PC-9 (cell line): ENCODE data around the gene RSPRY1. TPM values are rescaled to one million over a fixed set of nuclear protein-coding genes. Genes with fewer than 3 reads are reported as not detected.

ENCODE experiments used
- BruUV-seq: library from RNA; stranded (reverse); fragments of 400-500 nt; replicated peaks from 2 replicates; lab custom pipeline; 2021; lab: Mats Ljungman, UMichigan
- CTCF ChIA-PET: fragments of 300-600 bp; sonication (Branson Sonifier 250); formaldehyde crosslinking; loops from one replicate; lab custom pipeline; 2022; ENCODE audit warnings: antibody characterized with exemption; lab: Charles Lee
- POLR2A ChIA-PET: fragments of 300-600 bp; sonication (Branson Sonifier 250); formaldehyde crosslinking; loops from one replicate; lab custom pipeline; 2022; ENCODE audit warnings: antibody characterized with exemption; ENCODE audit not compliant: unreplicated experiment; lab: Charles Lee
- DNase-seq, 2 experiments: peaks; one replicate each; pipeline versions ENCODE4 v3.0.0 to v3.0.0-alpha.2; 2015 to 2022; ENCODE audit warnings: mixed read lengths in 1 of 2
- H2AFZ ChIP-seq: fragments of 200-600 bp; sonication (generic); 2 replicates; pipeline ENCODE4 v1.8.1; 2017; ENCODE audit warnings: antibody characterized with exemption
- H3F3A ChIP-seq: fragments of 200-600 bp; sonication (generic); 2 replicates; pipeline ENCODE4 v1.8.1; 2017; ENCODE audit warnings: antibody characterized with exemption, mild to moderate bottlenecking, low read depth; ENCODE audit not compliant: insufficient read depth
- H3K27ac ChIP-seq: fragments of 200-600 bp; sonication (generic); 2 replicates; pipeline ENCODE4 v1.6.1; 2016; ENCODE audit warnings: mixed run types
- H3K27me3 ChIP-seq: fragments of 200-600 bp; sonication (generic); 2 replicates; pipeline ENCODE4 v1.6.1; 2016; ENCODE audit warnings: low read depth, mixed run types; ENCODE audit not compliant: insufficient read depth
- H3K36me3 ChIP-seq: fragments of 200-600 bp; sonication (generic); 2 replicates; pipeline ENCODE4 v1.6.1; 2016; ENCODE audit warnings: low read depth, mixed run types
- H3K4me1 ChIP-seq: fragments of 200-600 bp; sonication (generic); replicated peaks from 2 replicates; pipeline ENCODE4 v1.6.1; 2016; ENCODE audit warnings: mixed run types; ENCODE audit not compliant: insufficient read depth
- H3K4me2 ChIP-seq: fragments of 200-600 bp; sonication (generic); 2 replicates; pipeline ENCODE4 v1.6.1; 2017; ENCODE audit warnings: mixed run types
- H3K4me3 ChIP-seq: fragments of 200-600 bp; sonication (generic); 2 replicates; pipeline ENCODE4 v1.6.1; 2016; ENCODE audit warnings: mixed run types
- H3K79me2 ChIP-seq: fragments of 200-600 bp; sonication (generic); 2 replicates; pipeline ENCODE4 v1.6.1; 2017; ENCODE audit warnings: low read depth, mixed run types
- H3K9me2 ChIP-seq: fragments of 200-600 bp; sonication (generic); 2 replicates; pipeline ENCODE4 v1.8.1; 2017; ENCODE audit warnings: mild to moderate bottlenecking; ENCODE audit not compliant: insufficient read depth
- H3K9me3 ChIP-seq: fragments of 200-600 bp; sonication (generic); 2 replicates; pipeline ENCODE4 v1.8.1; 2016; ENCODE audit warnings: low read depth; ENCODE audit not compliant: insufficient read depth
- H4K20me1 ChIP-seq: fragments of 200-600 bp; sonication (generic); 2 replicates; pipeline ENCODE4 v1.8.1; 2017; ENCODE audit not compliant: insufficient read depth
- CTCF ChIP-seq: fragments of 200-600 bp; sonication (generic); conservative IDR thresholded peaks from 2 replicates; pipeline ENCODE4 v1.6.1; 2017; ENCODE audit warnings: mixed run types, antibody characterized with exemption, mild to moderate bottlenecking, moderate library complexity
- EZH2 ChIP-seq: fragments of 200-600 bp; sonication (generic); IDR thresholded peaks from 2 replicates; pipeline ENCODE4 v1.8.0; 2017; ENCODE audit warnings: antibody characterized with exemption, low read depth
- intact Hi-C: fragments of 100-400 bp; cut with micrococcal nuclease; formaldehyde crosslinking; loops from one replicate; pipeline ENCODE4 v1.10.0; 2022; ENCODE audit not compliant: unreplicated experiment
- total RNA-seq: library from RNA; stranded (reverse); gene quantifications from 2 replicates; pipeline ENCODE4 v1.2.3, GENCODE V29; 2021

Gene RSPRY1
- total RNA-seq, 1 experiment from 2014 or later: 26.3 TPM

- Histone ChIP-seq H3K36me3 (peaks cover 12% of the 10 kb centered on the region; the same call in 1 of the 2 replicates), H3K27ac (no peak overlapping the region), H3K9me3 (no peaks in the 10 kb centered on the region), H3F3A (peaks cover 5% of the 10 kb centered on the region), H4K20me1 (peaks cover 5% of the 10 kb centered on the region; the same call in 1 of the 2 replicates), H2AFZ (no peak overlapping the region), H3K4me2 (no peak overlapping the region), H3K4me1 (no peaks in the 10 kb centered on the region), H3K9me2 (no peaks in the 10 kb centered on the region), H3K79me2 (no peaks in the 10 kb centered on the region), H3K27me3 (no peaks in the 10 kb centered on the region), H3K4me3 (no peak overlapping the region)
- TF ChIP-seq CTCF (no peak), EZH2 (no peak)
- DNase-seq: no peak
- no TSS peak for BruUV-seq
- POLR2A ChIA-PET: no interaction called here
- intact Hi-C loops: loop anchor here (5.0 to 10.0 kb wide), 2 partner anchors 218 to 371 kb away; no protein-coding TSS in a partner anchor
- CTCF ChIA-PET: no interaction called here
Measured at GRCh38 chr16:57165483-57165882, 20.6 kb upstream of the RSPRY1 start.

GRCh38 chr16:57165938-57166337, 20.2 kb upstream of the RSPRY1 start:
- Histone ChIP-seq H3K4me3 (no peak overlapping the region), H3K36me3 (peaks cover 10% of the 10 kb centered on the region; the same call in 1 of the 2 replicates), H2AFZ (no peak overlapping the region), H3K9me2 (no peaks in the 10 kb centered on the region), H4K20me1 (peaks cover 5% of the 10 kb centered on the region; the same call in 1 of the 2 replicates), H3K4me2 (no peak overlapping the region), H3F3A (peaks cover 2% of the 10 kb centered on the region), H3K4me1 (no peaks in the 10 kb centered on the region), H3K27me3 (no peaks in the 10 kb centered on the region), H3K79me2 (no peaks in the 10 kb centered on the region), H3K9me3 (no peaks in the 10 kb centered on the region), H3K27ac (no peak overlapping the region)
- ChIA-PET POLR2A (no interaction called here), CTCF (no interaction called here)
- no TSS peak for BruUV-seq
- no peak for TF ChIP-seq CTCF
- no peak for TF ChIP-seq EZH2
- intact Hi-C loops: loop anchor here (5.0 to 10.0 kb wide), 2 partner anchors 219 to 371 kb away; no protein-coding TSS in a partner anchor
- DNase-seq: no peak

GRCh38 chr16:57166451-57166850, 19.7 kb upstream of the RSPRY1 start:
- no peaks in the 10 kb centered on the region for H3K79me2 ChIP-seq
- H3F3A ChIP-seq: no peaks in the 10 kb centered on the region; the same call in none of the 2 replicates
- intact Hi-C loops: loop anchor here (5.0 to 10.0 kb wide), 2 partner anchors 219 to 372 kb away; no protein-coding TSS in a partner anchor
- H4K20me1 ChIP-seq: peaks cover 5% of the 10 kb centered on the region; the same call in 1 of the 2 replicates
- DNase-seq: no peak
- H3K27me3 ChIP-seq: no peaks in the 10 kb centered on the region
- H2AFZ ChIP-seq: no peak overlapping the region
- no peak overlapping the region for H3K27ac ChIP-seq
- no TSS peak for BruUV-seq
- H3K36me3 ChIP-seq: peaks cover 14% of the 10 kb centered on the region
- ChIA-PET POLR2A (no interaction called here), CTCF (no interaction called here)
- H3K4me3 ChIP-seq: no peak overlapping the region
- no peaks in the 10 kb centered on the region for H3K4me1 ChIP-seq
- H3K9me2 ChIP-seq: no peaks in the 10 kb centered on the region
- no peaks in the 10 kb centered on the region for H3K9me3 ChIP-seq
- TF ChIP-seq CTCF: no peak
- no peak for TF ChIP-seq EZH2
- H3K4me2 ChIP-seq: no peak overlapping the region
